GM15510 (cell line): ENCODE data around the gene THEM5.

Experiments
- POLR2A ChIP-seq: IDR thresholded peaks from 3 replicates; pipeline ENCODE4 v1.6.1; 2011; ENCODE audit warnings: borderline replicate concordance; ENCODE audit not compliant: insufficient read length; ENCODE audit errors: extremely low read depth

THEM5 gene

GRCh38 chr1:151814426-151814825 is 39.1 kb downstream of the THEM5 start:
- TF ChIP-seq POLR2A = no peak

GRCh38 chr1:151813271-151813977 is 40.1 kb downstream of the THEM5 start:
- no peak for TF ChIP-seq POLR2A

DNA sequence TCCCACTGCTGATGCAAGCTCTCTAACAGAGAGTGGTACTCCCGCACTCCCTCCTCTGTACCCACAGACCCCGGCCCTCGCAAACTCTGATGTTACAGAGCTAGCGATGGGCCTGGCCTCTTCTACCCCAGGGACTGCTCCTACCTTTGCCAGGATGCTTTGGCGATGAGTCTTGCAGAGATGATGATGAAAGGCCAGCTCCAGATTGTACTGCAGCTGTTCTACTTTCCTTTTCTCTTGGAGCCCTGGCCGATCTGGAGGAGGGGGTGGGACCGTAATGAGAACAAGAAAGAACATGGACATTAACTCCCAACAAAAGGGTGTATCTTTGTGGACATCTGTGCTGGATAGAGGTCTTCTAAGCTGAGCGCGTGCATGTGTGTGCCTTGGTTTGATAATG is 42.3 kb downstream of the THEM5 start:
- TF ChIP-seq POLR2A = no peak

- no peak for TF ChIP-seq POLR2A
Observed at GRCh38 chr1:151809985-151810556, 43.4 kb downstream of the THEM5 start.

- no peak for TF ChIP-seq POLR2A
Observed at GRCh38 chr1:151809290-151809984, 44.1 kb downstream of the THEM5 start.

GRCh38 chr1:151807766-151808165 is 45.7 kb downstream of the THEM5 start:
- no peak for TF ChIP-seq POLR2A

DNA sequence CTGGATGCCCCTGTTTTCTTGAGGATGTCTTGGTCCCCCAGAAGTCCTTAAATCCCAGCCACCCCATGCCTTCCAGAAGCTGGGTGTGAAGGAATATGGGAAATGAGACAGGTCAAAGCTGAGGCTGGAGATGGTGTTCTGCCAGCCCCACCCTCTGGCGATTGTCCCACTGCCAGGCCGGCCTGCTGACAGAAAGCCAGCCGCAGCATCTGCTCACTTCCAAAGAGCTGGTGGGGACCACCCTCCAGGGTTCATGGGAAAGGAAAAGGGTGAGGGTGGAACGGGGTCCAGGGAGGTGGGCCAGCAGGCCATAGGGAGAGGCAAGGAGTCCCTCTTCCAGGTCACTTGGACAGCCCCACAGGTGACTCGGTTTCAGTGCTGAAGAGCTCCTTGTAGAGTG is 46.4 kb downstream of the THEM5 start:
- no peak for TF ChIP-seq POLR2A

DNA sequence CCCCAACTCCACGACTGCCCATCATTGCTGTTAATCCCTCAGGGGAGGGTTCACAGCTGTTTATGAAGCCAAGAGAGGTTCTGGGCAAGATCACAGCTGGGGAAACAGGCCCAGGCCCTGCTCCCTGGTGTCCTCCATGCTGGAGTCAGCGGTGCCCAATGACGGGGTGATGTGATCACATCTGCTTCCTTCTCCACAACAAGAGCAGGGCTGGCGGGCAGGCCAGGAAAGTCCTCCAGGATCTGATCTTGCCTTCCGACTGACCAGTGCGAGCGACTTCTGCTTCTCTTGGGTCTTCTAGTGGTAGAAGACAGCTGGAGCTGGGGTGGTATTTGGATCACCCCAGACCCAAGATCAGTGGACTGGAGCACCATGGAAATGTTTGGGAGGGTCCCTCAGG is 47.3 kb downstream of the THEM5 start:
- no peak for TF ChIP-seq POLR2A

DNA sequence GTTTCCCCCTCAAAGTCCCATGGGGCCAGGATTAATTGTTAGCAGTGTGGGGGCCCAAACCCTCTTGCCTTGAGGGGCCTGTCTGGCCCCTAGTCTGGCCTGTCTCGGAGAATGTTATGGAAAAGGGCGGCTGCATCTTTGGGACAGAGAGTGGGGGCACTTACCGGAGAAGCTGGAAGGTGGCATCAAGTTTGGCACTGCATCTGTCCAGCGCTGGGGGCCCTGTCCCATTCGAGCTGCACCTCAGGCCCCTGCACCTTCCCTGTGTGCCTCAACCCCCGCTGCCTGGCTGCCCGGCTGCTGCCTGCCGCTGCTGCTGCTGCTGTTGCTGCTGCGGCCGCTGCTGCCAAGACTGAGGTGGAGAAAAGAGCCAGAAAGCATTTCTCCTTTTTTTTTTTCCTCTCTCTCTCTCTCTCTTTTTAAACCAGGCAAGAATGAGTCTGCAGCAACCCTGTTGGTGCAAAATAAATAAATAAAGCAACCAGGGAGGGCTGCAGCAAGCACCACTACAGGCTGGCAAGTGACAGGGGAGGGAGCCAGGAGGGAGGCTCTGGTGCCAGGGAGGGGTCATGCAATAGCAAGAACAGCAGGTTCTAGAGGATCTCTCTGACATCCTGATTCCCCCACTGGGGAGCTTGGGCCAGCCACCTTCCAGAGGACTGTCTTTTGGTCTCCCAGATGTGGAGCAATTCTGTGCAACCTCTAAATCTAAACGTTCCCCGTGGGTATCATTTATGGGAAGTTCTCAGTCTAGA is 48.3 kb downstream of the THEM5 start, which contains the start of gene LINGO4:
LINGO4 (minus strand) TSS at position 354 of the 755 bp plus-strand sequence. CDS start 2,715 bp downstream, outside the sequence.
- TF ChIP-seq POLR2A = no peak

- no peak for TF ChIP-seq POLR2A
Observed at GRCh38 chr1:151803915-151804314, 49.6 kb downstream of the THEM5 start.

GRCh38 chr1:151803164-151803563 is 50.3 kb downstream of the THEM5 start:
- no peak for TF ChIP-seq POLR2A

DNA sequence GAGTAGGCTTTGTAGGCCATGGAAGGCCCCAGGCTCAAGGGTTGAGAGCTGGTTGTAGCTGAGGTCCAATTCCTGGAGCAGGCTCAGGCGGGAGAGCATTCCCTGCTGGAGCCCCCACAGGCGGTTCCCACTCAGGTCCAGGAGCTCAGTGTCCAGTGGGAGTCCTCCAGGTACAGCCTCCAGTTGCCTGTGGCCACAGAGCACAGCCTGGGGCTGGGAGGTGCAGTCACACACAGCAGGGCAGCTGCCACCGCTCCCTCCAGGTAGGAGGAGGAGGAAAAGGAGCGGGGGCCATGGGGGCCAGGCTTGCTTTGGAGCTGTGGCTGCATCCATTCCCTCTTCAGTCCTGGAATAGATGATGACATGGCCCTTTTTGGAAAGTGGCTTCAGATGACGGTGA is 51.1 kb downstream of the THEM5 start:
- no peak for TF ChIP-seq POLR2A

DNA sequence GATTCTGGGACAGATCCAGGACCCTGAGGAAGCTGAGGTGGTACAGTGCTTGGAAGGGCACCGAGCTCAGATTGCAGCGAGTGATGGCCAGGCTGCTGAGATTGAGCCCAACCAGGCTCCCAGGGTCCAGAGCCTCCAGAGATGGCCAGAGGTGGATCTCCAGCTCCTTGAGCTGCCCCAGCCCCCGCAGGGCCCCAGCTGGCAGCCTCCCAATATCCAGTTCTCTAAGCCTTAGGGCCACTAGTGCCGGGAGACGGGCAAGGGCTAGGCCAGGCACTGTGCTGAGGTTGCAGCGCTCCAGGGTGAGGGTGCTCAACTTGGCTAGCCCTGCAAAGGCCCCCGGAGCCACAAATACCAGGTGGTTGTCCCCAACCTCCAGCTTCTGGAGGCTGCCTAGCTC is 51.7 kb downstream of the THEM5 start:
- no peak for TF ChIP-seq POLR2A

- no peak for TF ChIP-seq POLR2A
Observed at GRCh38 chr1:151801310-151801820, 52.1 kb downstream of the THEM5 start.

- TF ChIP-seq POLR2A = no peak
Observed at GRCh38 chr1:151800830-151801229, 52.7 kb downstream of the THEM5 start.
